A549 (cell line): ENCODE results near the gene RNF4. TPM values are rescaled to one million over a fixed set of nuclear protein-coding genes. Genes with fewer than 3 reads are reported as not detected.

ENCODE experiments used
- ATAC-seq, 2 experiments: fragments of 200-7000 bp in 1 of 2; fragments of >200 bp in 1 of 2; cut with Nextera tagmentation in 1 of 2; cut with Tn5 transposase in 1 of 2; 3 replicates each; pipeline versions ENCODE4 v1.8.0 to v1.9.1; 2018 to 2020; ENCODE audit warnings: mild to moderate bottlenecking in 1 of 2, moderate library complexity in 1 of 2
- CTCF ChIA-PET: fragments of 300-600 bp; sonication (Branson Sonifier 250); formaldehyde crosslinking; extraction: SDS; loops from one replicate; lab custom pipeline; 2021; ENCODE audit warnings: antibody characterized with exemption, inconsistent platforms; lab: Yijun Ruan, JAX
- POLR2A ChIA-PET: fragments of 350-600 bp; formaldehyde crosslinking; extraction: SDS; loops from one replicate; lab custom pipeline; 2021; ENCODE audit warnings: antibody characterized with exemption, inconsistent platforms; lab: Yijun Ruan, JAX
- DNase-seq, 2 experiments: peaks; one replicate each; pipeline versions ENCODE4 v3.0.0 to v3.0.0-alpha.2; 2011 to 2016; ENCODE audit warnings: low read depth in 1 of 2, low spot score in 1 of 2
- FAIRE-seq: peaks from 2 replicates; lab custom pipeline; 2011; peaks lifted over from hg19 to GRCh38; lab: Jason Lieb, UNC
- H3K27ac ChIP-seq, 2 experiments: fragments of >200 bp; sonication (Bioruptor Twin); formaldehyde crosslinking; 3 replicates each; pipeline ENCODE4 v1.5.1; 2016 to 2017
- H3K4me1 ChIP-seq: fragments of >200 bp; sonication (Bioruptor Twin); formaldehyde crosslinking; 3 replicates; pipeline ENCODE4 v1.6.1; 2016
- H3K4me2 ChIP-seq: fragments of >200 bp; sonication (Bioruptor Twin); formaldehyde crosslinking; 3 replicates; pipeline ENCODE4 v1.6.1; 2016
- H3K4me3 ChIP-seq: fragments of >200 bp; sonication (Bioruptor Twin); formaldehyde crosslinking; 3 replicates; pipeline ENCODE4 v1.5.1; 2016
- H3K9me3 ChIP-seq: fragments of >200 bp; sonication (Bioruptor Twin); formaldehyde crosslinking; 3 replicates; pipeline ENCODE4 v1.6.1; 2016
- BHLHE40 ChIP-seq: IDR thresholded peaks from 2 replicates; pipeline ENCODE4 v1.6.1; 2012; ENCODE audit warnings: low read depth, low read length, inconsistent platforms
- CBX2 ChIP-seq: fragments of 200-600 bp; sonication (generic); IDR thresholded peaks from 2 replicates; pipeline ENCODE4 v1.6.1; 2016; ENCODE audit warnings: low read depth, mild to moderate bottlenecking, borderline replicate concordance
- CEBPB ChIP-seq, 2 experiments: fragments of >200 bp in 1 of 2; sonication (Bioruptor Twin) in 1 of 2; formaldehyde crosslinking in 1 of 2; IDR thresholded peaks; 2 replicates each; pipeline ENCODE4 v1.6.1; 2012 to 2016
- CHD2 ChIP-seq: fragments of 150-350 bp; IDR thresholded peaks from 2 replicates; pipeline ENCODE4 v1.6.1; 2014; ENCODE audit warnings: low read length; ENCODE audit not compliant: partially characterized antibody
- EHF ChIP-seq: fragments of 250-450 bp; sonication (Bioruptor Pico); IDR thresholded peaks from 2 replicates; pipeline ENCODE4 v1.5.0; 2020; ENCODE audit warnings: mild to moderate bottlenecking
- ESRRA ChIP-seq: fragments of 150-350 bp; IDR thresholded peaks from 2 replicates; pipeline ENCODE4 v1.6.1; 2014; ENCODE audit warnings: mild to moderate bottlenecking, low read length, borderline replicate concordance
- FOSB ChIP-seq: fragments of 250-450 bp; sonication (Bioruptor Pico); IDR thresholded peaks from 2 replicates; pipeline ENCODE4 v1.5.0; 2020; ENCODE audit warnings: mild to moderate bottlenecking, moderate library complexity
- GATA3 ChIP-seq: IDR thresholded peaks from 2 replicates; pipeline ENCODE4 v1.6.1; 2012; ENCODE audit warnings: borderline replicate concordance
- KDM5A ChIP-seq: fragments of 200-600 bp; sonication (generic); IDR thresholded peaks from 2 replicates; pipeline ENCODE4 v1.6.1; 2016; ENCODE audit warnings: antibody characterized with exemption, mild to moderate bottlenecking
- MAZ ChIP-seq: fragments of 150-350 bp; IDR thresholded peaks from 2 replicates; pipeline ENCODE4 v1.6.1; 2014; ENCODE audit warnings: antibody characterized with exemption, low read depth, low read length, borderline replicate concordance
- MYC ChIP-seq: IDR thresholded peaks from 2 replicates; pipeline ENCODE4 v1.6.1; 2012; ENCODE audit warnings: mild to moderate bottlenecking, inconsistent platforms, low read length, improper control_type of control experiment, borderline replicate concordance
- POLR2AphosphoS2 ChIP-seq: conservative IDR thresholded peaks from 2 replicates; pipeline ENCODE4 v1.6.1; 2012; ENCODE audit warnings: low read length, improper control_type of control experiment, inconsistent platforms
- RAD21 ChIP-seq, 2 experiments: fragments of >200 bp in 1 of 2; sonication (Bioruptor Twin) in 1 of 2; formaldehyde crosslinking in 1 of 2; IDR thresholded peaks in 1 of 2; conservative IDR thresholded peaks in 1 of 2; 2 replicates in 1 of 2; 3 replicates in 1 of 2; pipeline ENCODE4 v1.6.1; 2012 to 2018; ENCODE audit warnings: inconsistent platforms in 1 of 2
- RARB ChIP-seq: fragments of 250-450 bp; sonication (Bioruptor Pico); IDR thresholded peaks from 2 replicates; pipeline ENCODE4 v1.8.0; 2021; ENCODE audit warnings: mild to moderate bottlenecking, moderate library complexity
- RFX5 ChIP-seq: fragments of 450-650 bp; IDR thresholded peaks from 2 replicates; pipeline ENCODE4 v1.7.1; 2014; ENCODE audit warnings: antibody characterized with exemption, mild to moderate bottlenecking, moderate library complexity
- SMC3 ChIP-seq: fragments of >200 bp; sonication (Bioruptor Twin); formaldehyde crosslinking; IDR thresholded peaks from 3 replicates; pipeline ENCODE4 v1.6.1; 2018; ENCODE audit warnings: inconsistent platforms
- ZC3H11A ChIP-seq: fragments of 450-650 bp; IDR thresholded peaks from 2 replicates; pipeline ENCODE4 v1.6.1; 2014; ENCODE audit warnings: antibody characterized with exemption, mild to moderate bottlenecking
- ZNF302 ChIP-seq: fragments of 250-450 bp; sonication (Bioruptor Pico); IDR thresholded peaks from 2 replicates; pipeline ENCODE4 v1.9.0; 2021; ENCODE audit warnings: inconsistent platforms, mild to moderate bottlenecking, moderate library complexity
- ZSCAN20 ChIP-seq: fragments of 250-450 bp; sonication (Bioruptor Pico); IDR thresholded peaks from 2 replicates; pipeline ENCODE4 v1.8.0; 2022; ENCODE audit warnings: mild to moderate bottlenecking, moderate library complexity
- WGBS: methylation state at CpG from one replicate; pipeline ENCODE4 v1.1.6; 2017; ENCODE audit errors: missing lambda C conversion rate; 5-methylcytosine and 5-hydroxymethylcytosine counted together
- polyA plus RNA-seq, 4 experiments: library from polyadenylated mRNA; depleted of rRNA in 3 of 4; stranded (reverse); fragments of >200 nt; fragmentation: RNase III in 1 of 4; extraction: RNeasy Plus Mini Kit Qiagen cat#74134 plus additional on column Dnase treatment in 1 of 4; gene quantifications; 2 replicates in 3 of 4; 3 replicates in 1 of 4; pipeline ENCODE4 v1.2.3, GENCODE V29; 2011 to 2017
- TF ChIP-seq, protein P1 (sequence below): fragments of 150-350 bp; IDR thresholded peaks from 2 replicates; pipeline ENCODE4 v1.6.1; 2014; ENCODE audit warnings: low read depth, mild to moderate bottlenecking, low read length
- TF ChIP-seq, protein P2 (sequence below): IDR thresholded peaks from 2 replicates; pipeline ENCODE4 v1.6.1; 2012
- TF ChIP-seq, protein P3 (sequence below): fragments of 250-450 bp; sonication (Bioruptor Pico); IDR thresholded peaks from 2 replicates; pipeline ENCODE4 v1.5.0; 2020; ENCODE audit warnings: low read depth, mild to moderate bottlenecking, moderate library complexity
- TF ChIP-seq, protein P4 (sequence below): fragments of >200 bp; sonication (Bioruptor Twin); formaldehyde crosslinking; IDR thresholded peaks from 3 replicates; pipeline ENCODE4 v1.6.1; 2016
- TF ChIP-seq, protein P5 (sequence below): fragments of >200 bp; sonication (Bioruptor Twin); formaldehyde crosslinking; IDR thresholded peaks from 3 replicates; pipeline ENCODE4 v1.5.1; 2016
- TF ChIP-seq, protein P6 (sequence below): fragments of 250-450 bp; sonication (Bioruptor Pico); IDR thresholded peaks from 2 replicates; pipeline ENCODE4 v1.5.0; 2021; ENCODE audit warnings: mild to moderate bottlenecking, moderate library complexity, borderline replicate concordance

The RNF4 gene
- polyA plus RNA-seq, 2 of the 4 experiments (the other 2 are of a cell fraction) = 65.8 to 93.5 TPM

DNA sequence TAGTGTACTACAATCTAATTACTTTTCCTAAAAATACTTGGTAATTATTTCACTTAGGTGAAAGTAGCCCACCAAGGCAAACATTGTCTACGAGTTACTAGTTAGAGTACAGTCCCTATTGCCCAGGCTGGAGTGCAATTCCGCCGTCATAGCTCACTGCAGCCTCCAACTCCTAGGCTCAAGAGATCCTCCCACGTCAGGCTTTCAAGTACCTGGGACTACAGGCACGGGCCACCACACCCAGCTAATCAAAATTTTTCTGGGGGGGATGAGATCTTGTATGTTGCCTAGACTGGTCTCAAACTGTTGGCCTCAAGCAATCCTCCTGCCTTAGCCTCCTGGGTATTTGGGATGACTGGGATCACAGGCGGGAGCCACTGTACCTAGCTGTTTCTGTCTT lies 89.4 kb downstream of the RNF4 start:
- ChIA-PET CTCF (interaction anchor here (1.7 kb wide), 1 partner anchor 16 kb away, joined by 7 read pairs; no protein-coding TSS in a partner anchor), POLR2A (no interaction called here)
- ATAC-seq = no peak
- no peak for FAIRE-seq
- H3K27ac ChIP-seq = no peak overlapping the region
- no peak for DNase-seq
- H3K4me3 ChIP-seq = no peak overlapping the region
- no peak overlapping the region for H3K4me2 ChIP-seq
- no peaks in the 10 kb centered on the region for H3K9me3 ChIP-seq
- TF ChIP-seq GATA3 = no peak
- TF ChIP-seq, protein P1, sequence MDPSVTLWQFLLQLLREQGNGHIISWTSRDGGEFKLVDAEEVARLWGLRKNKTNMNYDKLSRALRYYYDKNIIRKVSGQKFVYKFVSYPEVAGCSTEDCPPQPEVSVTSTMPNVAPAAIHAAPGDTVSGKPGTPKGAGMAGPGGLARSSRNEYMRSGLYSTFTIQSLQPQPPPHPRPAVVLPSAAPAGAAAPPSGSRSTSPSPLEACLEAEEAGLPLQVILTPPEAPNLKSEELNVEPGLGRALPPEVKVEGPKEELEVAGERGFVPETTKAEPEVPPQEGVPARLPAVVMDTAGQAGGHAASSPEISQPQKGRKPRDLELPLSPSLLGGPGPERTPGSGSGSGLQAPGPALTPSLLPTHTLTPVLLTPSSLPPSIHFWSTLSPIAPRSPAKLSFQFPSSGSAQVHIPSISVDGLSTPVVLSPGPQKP = no peak
- no peak for TF ChIP-seq SMC3
- no peak for TF ChIP-seq CEBPB (IDR thresholded peaks at IDR 0.05)
- no peak for TF ChIP-seq CBX2
- TF ChIP-seq ZNF302 (CRISPR knock-in tag) = no peak
- no peak for TF ChIP-seq KDM5A
- TF ChIP-seq MYC = no peak
- TF ChIP-seq, protein P2, sequence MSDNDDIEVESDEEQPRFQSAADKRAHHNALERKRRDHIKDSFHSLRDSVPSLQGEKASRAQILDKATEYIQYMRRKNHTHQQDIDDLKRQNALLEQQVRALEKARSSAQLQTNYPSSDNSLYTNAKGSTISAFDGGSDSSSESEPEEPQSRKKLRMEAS = no peak
- no peak for TF ChIP-seq FOSB (CRISPR knock-in tag)
- TF ChIP-seq, protein P3, sequence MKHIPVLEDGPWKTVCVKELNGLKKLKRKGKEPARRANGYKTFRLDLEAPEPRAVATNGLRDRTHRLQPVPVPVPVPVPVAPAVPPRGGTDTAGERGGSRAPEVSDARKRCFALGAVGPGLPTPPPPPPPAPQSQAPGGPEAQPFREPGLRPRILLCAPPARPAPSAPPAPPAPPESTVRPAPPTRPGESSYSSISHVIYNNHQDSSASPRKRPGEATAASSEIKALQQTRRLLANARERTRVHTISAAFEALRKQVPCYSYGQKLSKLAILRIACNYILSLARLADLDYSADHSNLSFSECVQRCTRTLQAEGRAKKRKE (CRISPR knock-in tag) = no peak
- no peak for TF ChIP-seq BHLHE40
- TF ChIP-seq ZC3H11A = no peak
- no peak for TF ChIP-seq POLR2AphosphoS2
- TF ChIP-seq, protein P4, sequence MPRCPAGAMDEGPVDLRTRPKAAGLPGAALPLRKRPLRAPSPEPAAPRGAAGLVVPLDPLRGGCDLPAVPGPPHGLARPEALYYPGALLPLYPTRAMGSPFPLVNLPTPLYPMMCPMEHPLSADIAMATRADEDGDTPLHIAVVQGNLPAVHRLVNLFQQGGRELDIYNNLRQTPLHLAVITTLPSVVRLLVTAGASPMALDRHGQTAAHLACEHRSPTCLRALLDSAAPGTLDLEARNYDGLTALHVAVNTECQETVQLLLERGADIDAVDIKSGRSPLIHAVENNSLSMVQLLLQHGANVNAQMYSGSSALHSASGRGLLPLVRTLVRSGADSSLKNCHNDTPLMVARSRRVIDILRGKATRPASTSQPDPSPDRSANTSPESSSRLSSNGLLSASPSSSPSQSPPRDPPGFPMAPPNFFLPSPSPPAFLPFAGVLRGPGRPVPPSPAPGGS = no peak
- TF ChIP-seq RAD21 (conservative IDR thresholded peaks at IDR 0.05 in 1 of 2, IDR thresholded peaks at IDR 0.05 in 1 of 2) = no peak
- TF ChIP-seq, protein P5, sequence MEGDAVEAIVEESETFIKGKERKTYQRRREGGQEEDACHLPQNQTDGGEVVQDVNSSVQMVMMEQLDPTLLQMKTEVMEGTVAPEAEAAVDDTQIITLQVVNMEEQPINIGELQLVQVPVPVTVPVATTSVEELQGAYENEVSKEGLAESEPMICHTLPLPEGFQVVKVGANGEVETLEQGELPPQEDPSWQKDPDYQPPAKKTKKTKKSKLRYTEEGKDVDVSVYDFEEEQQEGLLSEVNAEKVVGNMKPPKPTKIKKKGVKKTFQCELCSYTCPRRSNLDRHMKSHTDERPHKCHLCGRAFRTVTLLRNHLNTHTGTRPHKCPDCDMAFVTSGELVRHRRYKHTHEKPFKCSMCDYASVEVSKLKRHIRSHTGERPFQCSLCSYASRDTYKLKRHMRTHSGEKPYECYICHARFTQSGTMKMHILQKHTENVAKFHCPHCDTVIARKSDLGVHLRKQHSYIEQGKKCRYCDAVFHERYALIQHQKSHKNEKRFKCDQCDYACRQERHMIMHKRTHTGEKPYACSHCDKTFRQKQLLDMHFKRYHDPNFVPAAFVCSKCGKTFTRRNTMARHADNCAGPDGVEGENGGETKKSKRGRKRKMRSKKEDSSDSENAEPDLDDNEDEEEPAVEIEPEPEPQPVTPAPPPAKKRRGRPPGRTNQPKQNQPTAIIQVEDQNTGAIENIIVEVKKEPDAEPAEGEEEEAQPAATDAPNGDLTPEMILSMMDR = no peak
- WGBS = 96% methylated on average over 6 of the region's 6 CpGs
- H3K4me1 ChIP-seq = no peaks in the 10 kb centered on the region

DNA sequence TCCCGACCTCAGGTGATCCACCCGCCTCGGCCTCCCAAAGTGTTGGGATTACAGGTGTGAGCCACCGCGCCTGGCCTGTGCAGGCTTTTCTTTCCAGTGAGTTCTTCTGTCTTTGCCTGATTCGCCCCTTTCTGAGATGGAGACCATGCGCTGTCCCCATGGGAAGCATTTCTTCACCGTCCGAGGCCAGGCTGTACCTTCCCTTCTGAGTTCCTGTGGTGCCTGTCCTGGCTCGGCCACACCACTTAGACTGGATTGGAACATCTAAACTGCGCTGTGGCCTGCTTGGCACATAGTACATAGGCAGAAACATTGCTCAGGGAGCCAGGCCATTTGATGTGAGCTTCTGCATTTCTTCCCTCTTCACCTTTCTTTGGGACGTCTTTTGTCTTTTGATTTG lies 91.3 kb downstream of the RNF4 start:
- POLR2A ChIA-PET = no interaction called here
- ATAC-seq (no peak), DNase-seq (no peak), FAIRE-seq (no peak)
- no peak overlapping the region for H3K4me2 ChIP-seq
- CTCF ChIA-PET = no interaction called here
- 97% methylated on average over 10 of the region's 12 CpGs for WGBS
- no peak overlapping the region for H3K4me3 ChIP-seq
- no peaks in the 10 kb centered on the region for H3K4me1 ChIP-seq
- no peak overlapping the region for H3K27ac ChIP-seq
- no peak for TF ChIP-seq EHF (CRISPR knock-in tag)
- TF ChIP-seq ZSCAN20 (CRISPR knock-in tag) = no peak
- no peak for TF ChIP-seq BHLHE40
- TF ChIP-seq, protein P6, sequence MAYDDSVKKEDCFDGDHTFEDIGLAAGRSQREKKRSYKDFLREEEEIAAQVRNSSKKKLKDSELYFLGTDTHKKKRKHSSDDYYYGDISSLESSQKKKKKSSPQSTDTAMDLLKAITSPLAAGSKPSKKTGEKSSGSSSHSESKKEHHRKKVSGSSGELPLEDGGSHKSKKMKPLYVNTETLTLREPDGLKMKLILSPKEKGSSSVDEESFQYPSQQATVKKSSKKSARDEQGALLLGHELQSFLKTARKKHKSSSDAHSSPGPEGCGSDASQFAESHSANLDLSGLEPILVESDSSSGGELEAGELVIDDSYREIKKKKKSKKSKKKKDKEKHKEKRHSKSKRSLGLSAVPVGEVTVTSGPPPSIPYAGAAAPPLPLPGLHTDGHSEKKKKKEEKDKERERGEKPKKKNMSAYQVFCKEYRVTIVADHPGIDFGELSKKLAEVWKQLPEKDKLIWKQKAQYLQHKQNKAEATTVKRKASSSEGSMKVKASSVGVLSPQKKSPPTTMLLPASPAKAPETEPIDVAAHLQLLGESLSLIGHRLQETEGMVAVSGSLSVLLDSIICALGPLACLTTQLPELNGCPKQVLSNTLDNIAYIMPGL (CRISPR knock-in tag) = no peak
- TF ChIP-seq MAZ = no peak
- no peak for TF ChIP-seq RARB (CRISPR knock-in tag)
- TF ChIP-seq, protein P2 = no peak
- no peak for TF ChIP-seq RFX5
- TF ChIP-seq, protein P1 = no peak
- TF ChIP-seq ESRRA = no peak
- TF ChIP-seq CHD2 = no peak
- no peaks in the 10 kb centered on the region for H3K9me3 ChIP-seq
